Ishikawa (cell line): ENCODE results near the gene PPM1J.

ENCODE experiments used
- CEBPB ChIP-seq: IDR thresholded peaks from 2 replicates; pipeline ENCODE4 v1.6.1; 2012
- CREB1 ChIP-seq: IDR thresholded peaks from 2 replicates; pipeline ENCODE4 v1.6.1; 2012; ENCODE audit warnings: low read depth
- EGR1 ChIP-seq: IDR thresholded peaks from 2 replicates; pipeline ENCODE4 v1.6.1; 2012
- EP300 ChIP-seq: IDR thresholded peaks from 2 replicates; pipeline ENCODE4 v1.6.1; 2012; ENCODE audit warnings: borderline replicate concordance
- FOXM1 ChIP-seq: IDR thresholded peaks from 2 replicates; pipeline ENCODE4 v1.6.1; 2012; ENCODE audit warnings: low read depth, borderline replicate concordance
- MAX ChIP-seq: IDR thresholded peaks from 2 replicates; pipeline ENCODE4 v1.6.1; 2012
- NFIC ChIP-seq: IDR thresholded peaks from 2 replicates; pipeline ENCODE4 v1.6.1; 2012
- RAD21 ChIP-seq: IDR thresholded peaks from 2 replicates; pipeline ENCODE4 v1.6.1; 2012; ENCODE audit warnings: low read depth
- TAF1 ChIP-seq: IDR thresholded peaks from 2 replicates; pipeline ENCODE4 v1.6.1; 2012; ENCODE audit warnings: low read depth, mild to moderate bottlenecking
- TCF12 ChIP-seq: IDR thresholded peaks from 2 replicates; pipeline ENCODE4 v1.6.1; 2012; ENCODE audit warnings: low read depth
- TEAD4 ChIP-seq: IDR thresholded peaks from 2 replicates; pipeline ENCODE4 v1.6.1; 2012
- USF1 ChIP-seq: IDR thresholded peaks from 2 replicates; pipeline ENCODE4 v1.6.1; 2012
- YY1 ChIP-seq: IDR thresholded peaks from 2 replicates; pipeline ENCODE4 v1.6.1; 2012; ENCODE audit warnings: low read depth
- ZBTB7A ChIP-seq: IDR thresholded peaks from 2 replicates; pipeline ENCODE4 v1.6.1; 2012; ENCODE audit warnings: low read depth
- TF ChIP-seq, protein P1 (sequence below): IDR thresholded peaks from 2 replicates; pipeline ENCODE4 v1.6.1; 2012; ENCODE audit warnings: low read depth, mild to moderate bottlenecking

PPM1J gene

GRCh38 chr1:112672842-112673241 lies 42.3 kb downstream of the PPM1J start:
- no peak for TF ChIP-seq ZBTB7A
- no peak for TF ChIP-seq EP300
- TF ChIP-seq CREB1 = no peak
- no peak for TF ChIP-seq TCF12
- TF ChIP-seq TAF1 = no peak
- no peak for TF ChIP-seq FOXM1
- TF ChIP-seq CEBPB = no peak
- no peak for TF ChIP-seq TEAD4
- TF ChIP-seq EGR1 = no peak
- TF ChIP-seq USF1 = no peak

DNA sequence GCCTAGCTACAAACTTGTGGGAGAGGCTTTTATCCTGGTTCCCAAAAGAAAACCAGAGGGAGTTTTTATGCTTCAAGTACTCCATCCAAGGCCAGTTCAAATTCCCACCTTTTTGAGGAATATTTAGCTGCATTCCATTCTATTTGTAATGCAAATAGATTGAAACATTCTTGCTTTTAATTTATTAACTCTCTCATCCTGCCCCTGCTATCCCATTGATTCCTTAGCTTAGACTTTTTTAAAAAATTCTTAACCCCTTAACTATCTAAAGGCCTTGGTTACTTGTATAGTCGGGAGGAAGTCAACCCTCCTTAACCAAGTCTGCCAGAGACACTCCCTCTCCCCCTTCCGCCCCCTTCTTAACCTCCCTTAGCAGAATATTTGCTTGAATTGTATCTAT lies 43.1 kb downstream of the PPM1J start:
- TF ChIP-seq EP300 (no peak), FOXM1 (no peak), YY1 (no peak), MAX (no peak), TCF12 (no peak), CREB1 (no peak), USF1 (no peak), CEBPB (no peak), ZBTB7A (no peak), TAF1 (no peak)
- TF ChIP-seq, protein P1, sequence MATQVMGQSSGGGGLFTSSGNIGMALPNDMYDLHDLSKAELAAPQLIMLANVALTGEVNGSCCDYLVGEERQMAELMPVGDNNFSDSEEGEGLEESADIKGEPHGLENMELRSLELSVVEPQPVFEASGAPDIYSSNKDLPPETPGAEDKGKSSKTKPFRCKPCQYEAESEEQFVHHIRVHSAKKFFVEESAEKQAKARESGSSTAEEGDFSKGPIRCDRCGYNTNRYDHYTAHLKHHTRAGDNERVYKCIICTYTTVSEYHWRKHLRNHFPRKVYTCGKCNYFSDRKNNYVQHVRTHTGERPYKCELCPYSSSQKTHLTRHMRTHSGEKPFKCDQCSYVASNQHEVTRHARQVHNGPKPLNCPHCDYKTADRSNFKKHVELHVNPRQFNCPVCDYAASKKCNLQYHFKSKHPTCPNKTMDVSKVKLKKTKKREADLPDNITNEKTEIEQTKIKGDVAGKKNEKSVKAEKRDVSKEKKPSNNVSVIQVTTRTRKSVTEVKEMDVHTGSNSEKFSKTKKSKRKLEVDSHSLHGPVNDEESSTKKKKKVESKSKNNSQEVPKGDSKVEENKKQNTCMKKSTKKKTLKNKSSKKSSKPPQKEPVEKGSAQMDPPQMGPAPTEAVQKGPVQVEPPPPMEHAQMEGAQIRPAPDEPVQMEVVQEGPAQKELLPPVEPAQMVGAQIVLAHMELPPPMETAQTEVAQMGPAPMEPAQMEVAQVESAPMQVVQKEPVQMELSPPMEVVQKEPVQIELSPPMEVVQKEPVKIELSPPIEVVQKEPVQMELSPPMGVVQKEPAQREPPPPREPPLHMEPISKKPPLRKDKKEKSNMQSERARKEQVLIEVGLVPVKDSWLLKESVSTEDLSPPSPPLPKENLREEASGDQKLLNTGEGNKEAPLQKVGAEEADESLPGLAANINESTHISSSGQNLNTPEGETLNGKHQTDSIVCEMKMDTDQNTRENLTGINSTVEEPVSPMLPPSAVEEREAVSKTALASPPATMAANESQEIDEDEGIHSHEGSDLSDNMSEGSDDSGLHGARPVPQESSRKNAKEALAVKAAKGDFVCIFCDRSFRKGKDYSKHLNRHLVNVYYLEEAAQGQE = no peak

DNA sequence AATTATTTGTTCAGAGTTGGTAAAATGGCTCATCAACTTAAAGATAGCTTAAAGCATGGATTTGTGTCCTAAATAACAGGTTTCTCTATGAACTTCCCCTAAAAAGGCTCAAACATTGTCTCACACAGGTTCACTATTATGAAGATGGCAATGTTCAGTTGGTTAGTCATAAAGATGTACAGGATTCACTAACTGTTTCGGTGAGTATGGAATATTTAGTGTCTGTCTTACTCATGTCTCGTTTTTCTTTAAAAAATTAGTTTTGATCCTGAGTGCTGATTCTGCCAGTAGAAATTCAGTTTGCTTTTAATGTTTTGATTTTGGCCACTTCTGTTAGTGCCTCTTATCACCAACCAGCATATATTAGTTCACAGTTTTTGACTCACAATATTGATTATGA lies 48.2 kb downstream of the PPM1J start:
- TF ChIP-seq ZBTB7A = no peak
- TF ChIP-seq FOXM1 = no peak
- TF ChIP-seq CREB1 = no peak
- no peak for TF ChIP-seq RAD21
- no peak for TF ChIP-seq YY1
- TF ChIP-seq, protein P1 = no peak
- TF ChIP-seq NFIC = no peak
- TF ChIP-seq TAF1 = no peak
- TF ChIP-seq EP300 = no peak
- no peak for TF ChIP-seq CEBPB

DNA sequence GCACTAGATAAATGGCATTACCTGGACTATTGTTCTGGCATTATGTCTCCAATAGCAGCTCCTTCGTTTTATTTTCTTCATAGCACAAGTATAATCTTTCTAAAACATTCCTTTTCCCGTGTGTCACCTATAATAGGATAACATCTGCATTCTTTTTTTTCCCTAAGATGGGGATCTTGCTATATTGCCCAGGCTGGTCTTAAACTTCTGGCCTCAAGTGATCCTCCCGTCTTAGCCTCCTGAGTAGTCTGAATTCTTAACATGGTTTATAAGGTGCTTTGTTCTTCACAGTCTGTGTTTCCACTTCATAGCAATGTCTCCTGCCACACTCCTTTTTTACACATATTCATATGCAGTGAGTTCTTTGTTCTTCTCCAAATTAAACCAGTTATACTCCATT lies 49.3 kb downstream of the PPM1J start:
- no peak for TF ChIP-seq TAF1
- TF ChIP-seq EP300 = no peak
- TF ChIP-seq MAX = no peak
- TF ChIP-seq, protein P1 = no peak
